ENCODE measurements around the gene ATP13A1. TPM values are rescaled to one million over a fixed set of nuclear protein-coding genes. Genes with fewer than 3 reads are reported as not detected.
"Not testable (repeated sequence)": the region's sequence is repeated elsewhere in the genome, so short reads cannot be mapped to it uniquely, and the experiment has no call there.

ATP13A1 gene
- total and polyA plus RNA-seq, 7 experiments from 2014 or later: 22.2 to 138 (median 97.7) TPM

- POLR2A ChIA-PET: interaction anchor here (1.4 to 1.8 kb wide), 3 partner anchors 10 to 32 kb away, joined by 3 to 6 read pairs (median 4); partner anchors contain the start of gene ZNF14
- H3K4me1 Mint-ChIP-seq; H3K4me3 Mint-ChIP-seq; H3K27ac ChIP-seq (ENCODE audit: low read depth, low read length); CTCF ChIA-PET; H3K27me3 Mint-ChIP-seq; intact Hi-C loops (cut with micrococcal nuclease); H3K4me1 ChIP-seq (ENCODE audit: control insufficient read depth in 2 of 2, insufficient read depth in 2 of 2, low read length in 2 of 2); H3K36me3 ChIP-seq (ENCODE audit: control insufficient read depth in 2 of 3, insufficient read depth in 3 of 3, low read length in 3 of 3); ATAC-seq; H3K4me3 ChIP-seq (ENCODE audit: low read length); DNase-seq; H3K27me3 ChIP-seq (ENCODE audit: control insufficient read depth in 2 of 2, insufficient read depth in 2 of 2, low read length in 2 of 2); H3K27ac Mint-ChIP-seq: not testable (repeated sequence)
- H3K36me3 Mint-ChIP-seq: peaks cover 4 to 35% (median 26%) of the 10 kb centered on the region in 5 donors
- peaks cover 0 to 78% (median 40%) of the 10 kb centered on the region in 11 donors for H3K9me3 Mint-ChIP-seq
- H3K9me3 ChIP-seq (ENCODE audit: control insufficient read depth in 2 of 3, low read length in 3 of 3): peaks cover 0 to 41% (median 8%) of the 10 kb centered on the region in 3 experiments
Measured at GRCh38 chr19:19700493-19700892, 37.0 kb upstream of the ATP13A1 start.

DNA sequence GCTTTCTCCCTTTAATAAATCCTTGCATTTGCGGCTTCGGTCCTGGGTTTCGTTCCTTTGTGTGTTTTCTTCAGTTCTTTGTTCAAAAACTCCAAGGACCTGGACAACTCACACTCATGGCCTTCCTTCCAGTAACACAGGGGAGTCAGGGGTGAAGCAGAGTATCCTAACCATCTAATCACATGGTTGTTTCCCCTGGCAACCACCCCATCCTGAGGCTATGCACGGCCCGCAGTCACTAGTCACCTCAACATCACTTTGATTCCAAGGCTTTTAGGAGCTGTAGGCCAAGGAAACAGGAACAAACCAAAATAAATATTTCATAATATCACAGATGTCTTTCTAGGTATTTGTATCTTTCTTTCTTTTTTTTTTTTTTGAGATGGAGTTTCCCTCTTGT is 34.1 kb upstream of the ATP13A1 start:
- Mint-ChIP-seq H3K36me3 (peaks cover 0 to 19% (median 18%) of the 10 kb centered on the region in 5 donors), H3K27me3 (no peaks in the 10 kb centered on the region), H3K9me3 (peaks cover 0 to 72% (median 25%) of the 10 kb centered on the region in 11 donors), H3K4me1 (no peaks in the 10 kb centered on the region), H3K4me3 (no peak overlapping the region), H3K27ac (no peak overlapping the region)
- H3K9me3 ChIP-seq (ENCODE audit: control insufficient read depth in 2 of 3, low read length in 3 of 3): peaks cover 0 to 24% (median 0%) of the 10 kb centered on the region in 3 experiments
- H3K36me3 ChIP-seq (ENCODE audit: control insufficient read depth in 2 of 3, insufficient read depth in 3 of 3, low read length in 3 of 3): no peaks in the 10 kb centered on the region
- no peaks in the 10 kb centered on the region for H3K4me1 ChIP-seq (ENCODE audit: control insufficient read depth in 2 of 2, insufficient read depth in 2 of 2, low read length in 2 of 2)
- DNase-seq (no peak), ATAC-seq (no peak)
- no peak overlapping the region for H3K27ac ChIP-seq (ENCODE audit: low read depth, low read length)
- H3K4me3 ChIP-seq (ENCODE audit: low read length): no peak overlapping the region
- H3K27me3 ChIP-seq (ENCODE audit: control insufficient read depth in 2 of 2, insufficient read depth in 2 of 2, low read length in 2 of 2): no peaks in the 10 kb centered on the region
- intact Hi-C loops (cut with micrococcal nuclease): no loop called here
- ChIA-PET POLR2A (no interaction called here), CTCF (no interaction called here)

DNA sequence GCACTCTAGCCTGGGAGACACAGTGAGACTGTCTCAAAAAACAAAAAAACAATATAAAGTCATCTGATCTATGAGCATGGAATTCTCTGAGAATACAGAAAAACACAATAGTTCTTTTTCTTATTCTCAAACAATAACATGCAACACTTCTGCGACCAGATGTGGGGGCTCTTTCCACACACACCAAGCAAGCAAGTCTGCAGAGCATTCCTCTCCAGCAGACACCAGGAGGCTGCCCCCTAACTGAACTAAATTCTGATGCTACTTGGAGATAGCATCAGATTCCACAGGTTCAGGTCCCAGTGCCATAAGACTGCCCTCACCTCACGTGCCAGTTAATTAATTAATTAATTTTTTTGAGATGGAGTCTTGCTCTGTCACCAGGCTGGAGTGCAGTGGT is 32.9 kb upstream of the ATP13A1 start:
- intact Hi-C loops (cut with micrococcal nuclease): no loop called here
- no peaks in the 10 kb centered on the region for H3K4me1 Mint-ChIP-seq
- no peak overlapping the region for H3K27ac Mint-ChIP-seq
- Histone ChIP-seq H3K9me3 (ENCODE audit: control insufficient read depth in 2 of 3, low read length in 3 of 3) (peaks cover 0 to 19% (median 0%) of the 10 kb centered on the region in 3 experiments), H3K4me3 (ENCODE audit: low read length) (no peak overlapping the region), H3K36me3 (ENCODE audit: control insufficient read depth in 2 of 3, insufficient read depth in 3 of 3, low read length in 3 of 3) (no peaks in the 10 kb centered on the region), H3K27me3 (ENCODE audit: control insufficient read depth in 2 of 2, insufficient read depth in 2 of 2, low read length in 2 of 2) (no peaks in the 10 kb centered on the region), H3K27ac (ENCODE audit: low read depth, low read length) (no peak overlapping the region), H3K4me1 (ENCODE audit: control insufficient read depth in 2 of 2, insufficient read depth in 2 of 2, low read length in 2 of 2) (no peaks in the 10 kb centered on the region)
- H3K27me3 Mint-ChIP-seq: no peaks in the 10 kb centered on the region
- no peak for DNase-seq
- peaks cover 0 to 69% (median 18%) of the 10 kb centered on the region in 11 donors for H3K9me3 Mint-ChIP-seq
- no peak overlapping the region for H3K4me3 Mint-ChIP-seq
- H3K36me3 Mint-ChIP-seq: peaks cover 0 to 19% (median 15%) of the 10 kb centered on the region in 5 donors
- no peak for ATAC-seq
- ChIA-PET CTCF (no interaction called here), POLR2A (no interaction called here)

DNA sequence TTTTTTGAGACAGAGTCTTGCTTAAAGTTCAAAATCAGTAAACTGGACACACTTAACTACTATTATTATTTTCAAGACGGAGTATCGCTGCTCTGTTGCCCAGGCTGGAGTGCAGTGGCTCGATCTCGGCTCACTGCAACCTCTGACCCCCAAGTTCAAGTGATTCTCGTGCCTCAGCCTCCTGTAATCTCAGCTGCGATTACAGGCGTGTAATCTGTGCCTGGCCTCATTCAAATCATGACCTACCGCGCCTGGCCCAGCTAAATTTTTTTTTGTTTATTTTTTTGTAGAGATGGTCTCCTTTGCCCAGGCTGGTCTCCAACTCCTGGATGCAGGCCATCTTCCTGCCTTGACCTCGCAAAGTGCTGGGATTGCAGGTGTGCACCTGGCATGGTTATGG is 28.2 kb upstream of the ATP13A1 start:
- H3K9me3 Mint-ChIP-seq: peaks cover 0 to 42% (median 15%) of the 10 kb centered on the region in 11 donors
- ATAC-seq (no peak), DNase-seq (no peak)
- H3K36me3 Mint-ChIP-seq: peaks cover under 1 to 28% (median 10%) of the 10 kb centered on the region in 5 donors
- intact Hi-C loops (cut with micrococcal nuclease): no loop called here
- ChIA-PET POLR2A (interaction anchor here (0.8 to 1.6 kb wide), 5 partner anchors 10 to 28 kb away, joined by 3 to 7 read pairs (median 4); no protein-coding TSS in a partner anchor), CTCF (no interaction called here)
- Histone ChIP-seq H3K4me1 (ENCODE audit: control insufficient read depth in 2 of 2, insufficient read depth in 2 of 2, low read length in 2 of 2) (no peaks in the 10 kb centered on the region), H3K4me3 (ENCODE audit: low read length) (no peak overlapping the region), H3K27ac (ENCODE audit: low read depth, low read length) (no peak overlapping the region), H3K27me3 (ENCODE audit: control insufficient read depth in 2 of 2, insufficient read depth in 2 of 2, low read length in 2 of 2) (no peaks in the 10 kb centered on the region), H3K36me3 (ENCODE audit: control insufficient read depth in 2 of 3, insufficient read depth in 3 of 3, low read length in 3 of 3) (no peaks in the 10 kb centered on the region), H3K9me3 (ENCODE audit: control insufficient read depth in 2 of 3, low read length in 3 of 3) (peaks cover 0 to 19% (median 0%) of the 10 kb centered on the region in 3 experiments)
- no peaks in the 10 kb centered on the region for H3K4me1 Mint-ChIP-seq
- H3K27me3 Mint-ChIP-seq: no peaks in the 10 kb centered on the region
- H3K4me3 Mint-ChIP-seq: no peak overlapping the region
- no peak overlapping the region for H3K27ac Mint-ChIP-seq

- peaks cover 0 to 36% (median 0%) of the 10 kb centered on the region in 3 experiments for H3K9me3 ChIP-seq (ENCODE audit: control insufficient read depth in 2 of 3, low read length in 3 of 3)
- POLR2A ChIA-PET: interaction anchor here (1.1 to 1.5 kb wide), 3 partner anchors 20 to 24 kb away, joined by 3 to 5 read pairs (median 5); partner anchors contain the start of gene ZNF101
- H3K27ac ChIP-seq (ENCODE audit: low read depth, low read length); H3K36me3 ChIP-seq (ENCODE audit: control insufficient read depth in 2 of 3, insufficient read depth in 3 of 3, low read length in 3 of 3); H3K27ac Mint-ChIP-seq; H3K4me1 Mint-ChIP-seq; CTCF ChIA-PET; ATAC-seq; H3K4me3 Mint-ChIP-seq; H3K4me3 ChIP-seq (ENCODE audit: low read length); DNase-seq; H3K27me3 Mint-ChIP-seq; intact Hi-C loops (cut with micrococcal nuclease); H3K27me3 ChIP-seq (ENCODE audit: control insufficient read depth in 2 of 2, insufficient read depth in 2 of 2, low read length in 2 of 2); H3K4me1 ChIP-seq (ENCODE audit: control insufficient read depth in 2 of 2, insufficient read depth in 2 of 2, low read length in 2 of 2): not testable (repeated sequence)
- Mint-ChIP-seq H3K36me3 (peaks cover 4 to 48% (median 20%) of the 10 kb centered on the region in 5 donors), H3K9me3 (peaks cover 0 to 52% (median 25%) of the 10 kb centered on the region in 11 donors)
Measured at GRCh38 chr19:19689023-19689422, 25.5 kb upstream of the ATP13A1 start.

- ATAC-seq (no peak), DNase-seq (no peak)
- Mint-ChIP-seq H3K4me1 (peaks cover 0 to 4% (median 0%) of the 10 kb centered on the region in 7 donors), H3K36me3 (peaks cover 14 to 62% (median 35%) of the 10 kb centered on the region in 5 donors), H3K9me3 (peaks cover 0 to 60% (median 38%) of the 10 kb centered on the region in 11 donors), H3K4me3 (no peak overlapping the region), H3K27me3 (no peaks in the 10 kb centered on the region), H3K27ac (peak overlapping the region in 4 of 9 donors; percentile 52 to 81 (median 58))
- POLR2A ChIA-PET: interaction anchor here (0.7 to 4.8 kb wide), 11 partner anchors 9 to 181 kb away, joined by 3 to 74 read pairs (median 4); partner anchors contain the start of genes ATP13A1, ZNF101 and ZNF14
- intact Hi-C loops (cut with micrococcal nuclease): loop anchor here in 1 of 2 donors (2.0 kb wide), 1 partner anchor 18 kb away; the partner anchor contains the start of gene ZNF101
- Histone ChIP-seq H3K36me3 (ENCODE audit: control insufficient read depth in 2 of 3, insufficient read depth in 3 of 3, low read length in 3 of 3) (peaks cover 0 to 7% (median 0%) of the 10 kb centered on the region in 3 experiments), H3K4me3 (ENCODE audit: low read length) (no peak overlapping the region), H3K9me3 (ENCODE audit: control insufficient read depth in 2 of 3, low read length in 3 of 3) (peaks cover 0 to 51% (median 10%) of the 10 kb centered on the region in 3 experiments), H3K27ac (ENCODE audit: low read depth, low read length) (no peak overlapping the region), H3K4me1 (ENCODE audit: control insufficient read depth in 2 of 2, insufficient read depth in 2 of 2, low read length in 2 of 2) (no peaks in the 10 kb centered on the region), H3K27me3 (ENCODE audit: control insufficient read depth in 2 of 2, insufficient read depth in 2 of 2, low read length in 2 of 2) (no peaks in the 10 kb centered on the region)
- CTCF ChIA-PET: no interaction called here
Measured at GRCh38 chr19:19687090-19687489, 23.6 kb upstream of the ATP13A1 start.

All from naive thymus-derived CD4-positive, alpha-beta T cell (primary cell).